ENCODE data around the gene EVA1A.
A peak's percentile ranks its signal among the peaks of the same experiment; 100 is the strongest.

The EVA1A gene

DNA sequence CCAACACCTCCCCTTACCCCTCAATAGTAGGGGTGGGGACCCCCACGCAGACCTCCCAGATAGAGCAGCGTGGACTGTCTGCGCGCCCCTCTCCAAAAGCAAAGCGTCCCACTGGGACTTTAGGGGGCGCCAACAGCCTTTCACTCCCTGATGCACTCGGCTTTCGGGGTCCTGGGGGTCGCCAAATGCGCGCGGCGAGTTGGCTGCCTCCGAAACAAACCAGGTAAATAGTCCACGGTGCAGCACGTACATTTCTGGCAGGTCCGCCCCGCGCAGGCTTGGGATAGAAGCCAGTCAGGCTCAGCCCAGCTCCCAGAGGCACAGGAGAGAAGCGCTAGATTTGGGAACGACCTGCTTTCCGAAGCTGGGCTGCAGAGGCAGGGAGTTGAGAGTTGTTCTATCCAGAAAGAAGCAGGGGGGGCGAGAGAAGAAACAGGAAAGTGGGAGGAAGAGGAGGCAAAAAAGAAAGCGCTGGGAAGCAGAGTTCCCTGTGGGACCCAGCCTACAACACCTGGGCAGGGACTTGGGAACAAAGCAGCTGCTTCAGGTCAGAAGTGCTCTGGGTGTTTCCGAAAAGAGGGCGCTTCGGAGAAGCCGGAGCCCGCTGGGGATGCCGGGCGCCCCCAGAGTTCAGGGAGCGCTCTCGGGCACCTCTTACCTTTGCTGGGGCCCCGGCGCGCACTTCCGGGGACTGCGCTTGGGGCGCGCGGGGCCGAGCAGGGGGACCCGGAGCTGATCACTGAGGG lies 544 bp downstream of the EVA1A start:
- Histone ChIP-seq H3K4me1 (ENCODE audit: insufficient read depth, low read length) (peaks cover 16% of the 10 kb centered on the region), H3K36me3 (ENCODE audit: insufficient read depth, low read length) (no peaks in the 10 kb centered on the region), H3K27ac (ENCODE audit: low read depth, low read length) (no peak overlapping the region), H3K27me3 (ENCODE audit: insufficient read depth, low read length) (peaks cover 47% of the 10 kb centered on the region), H3K9ac (ENCODE audit: low read depth, low read length) (peak overlapping the region; percentile 9), H3K9me3 (ENCODE audit: insufficient read depth, low read depth, low read length) (no peaks in the 10 kb centered on the region), H3K4me3 (ENCODE audit: low read length) (peak overlapping the region; percentile 62)
- WGBS: 2% methylated on average over 43 of the region's 43 CpGs

DNA sequence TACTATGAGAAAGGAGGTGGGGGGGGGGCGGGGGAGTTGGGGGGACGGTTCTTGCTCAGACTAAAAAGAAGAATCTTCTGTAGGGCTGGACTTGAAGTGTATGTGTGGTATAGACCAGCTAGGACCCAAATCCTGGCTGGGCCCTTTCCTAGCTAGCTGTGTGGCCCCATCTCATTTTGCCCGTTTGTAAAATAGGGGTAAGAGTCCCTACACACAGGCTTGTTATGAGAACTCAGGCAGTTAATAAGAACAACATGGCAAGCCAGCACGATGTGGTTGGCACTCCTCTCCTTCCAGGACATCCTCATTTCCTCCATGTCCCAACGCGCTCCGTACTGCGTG lies 1.1 kb downstream of the EVA1A start:
- Histone ChIP-seq H3K9me3 (ENCODE audit: insufficient read depth, low read depth, low read length) (no peaks in the 10 kb centered on the region), H3K27me3 (ENCODE audit: insufficient read depth, low read length) (peaks cover 47% of the 10 kb centered on the region), H3K4me3 (ENCODE audit: low read length) (peak overlapping the region; percentile 62), H3K27ac (ENCODE audit: low read depth, low read length) (no peak overlapping the region), H3K36me3 (ENCODE audit: insufficient read depth, low read length) (no peaks in the 10 kb centered on the region), H3K4me1 (ENCODE audit: insufficient read depth, low read length) (peaks cover 21% of the 10 kb centered on the region), H3K9ac (ENCODE audit: low read depth, low read length) (peak overlapping the region; percentile 9; the same call in 1 of the 2 replicates)
- 27% methylated on average over 8 of the region's 8 CpGs for WGBS

DNA sequence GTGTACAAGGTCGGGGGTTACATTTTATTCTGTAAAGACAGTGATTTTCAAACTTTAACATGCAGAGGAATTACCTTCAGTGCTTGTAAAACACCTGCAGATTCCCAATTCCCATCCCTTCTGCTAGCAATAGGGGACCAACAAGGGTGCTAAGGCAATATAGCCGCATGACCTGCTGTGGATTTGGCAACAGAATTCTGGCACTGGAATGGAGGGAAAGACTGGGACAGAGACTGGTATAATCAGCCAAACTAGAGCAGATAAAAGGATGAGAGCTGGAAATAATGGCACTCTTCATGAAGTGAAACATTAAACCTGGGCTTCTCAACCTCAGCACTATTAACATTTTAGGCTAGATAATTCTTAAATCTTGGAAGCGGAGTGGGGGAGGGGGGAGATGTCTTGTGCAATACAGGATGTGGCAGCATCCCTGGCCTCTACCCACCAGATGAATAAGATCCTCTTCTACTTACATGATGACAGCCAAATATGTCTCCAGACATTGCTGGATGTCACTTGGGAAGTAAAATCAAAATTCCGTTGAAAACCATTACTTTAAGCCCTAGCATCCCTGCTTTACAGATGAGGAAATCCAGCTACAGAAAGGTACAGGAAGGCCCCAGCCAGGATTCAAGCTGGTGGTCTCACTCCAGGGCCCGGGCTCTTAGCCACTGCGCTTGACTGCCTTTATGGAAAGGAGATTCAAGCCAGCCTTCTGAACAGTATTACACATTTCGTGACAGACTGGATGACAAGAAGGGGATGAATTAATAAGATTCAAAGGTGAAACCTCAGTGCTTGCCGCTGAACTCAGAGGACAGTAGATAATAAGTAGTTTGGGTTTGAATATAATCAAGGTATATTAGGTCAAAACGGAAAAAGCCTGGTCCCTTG lies 1.7 kb downstream of the EVA1A start:
- no peak overlapping the region for H3K27ac ChIP-seq (ENCODE audit: low read depth, low read length)
- no peaks in the 10 kb centered on the region for H3K9me3 ChIP-seq (ENCODE audit: insufficient read depth, low read depth, low read length)
- no peak overlapping the region for H3K4me3 ChIP-seq (ENCODE audit: low read length)
- no peaks in the 10 kb centered on the region for H3K36me3 ChIP-seq (ENCODE audit: insufficient read depth, low read length)
- WGBS: 85% methylated on average over 8 of the region's 9 CpGs
- peaks cover 47% of the 10 kb centered on the region for H3K27me3 ChIP-seq (ENCODE audit: insufficient read depth, low read length)
- H3K9ac ChIP-seq (ENCODE audit: low read depth, low read length): no peak overlapping the region
- H3K4me1 ChIP-seq (ENCODE audit: insufficient read depth, low read length): peaks cover 27% of the 10 kb centered on the region

DNA sequence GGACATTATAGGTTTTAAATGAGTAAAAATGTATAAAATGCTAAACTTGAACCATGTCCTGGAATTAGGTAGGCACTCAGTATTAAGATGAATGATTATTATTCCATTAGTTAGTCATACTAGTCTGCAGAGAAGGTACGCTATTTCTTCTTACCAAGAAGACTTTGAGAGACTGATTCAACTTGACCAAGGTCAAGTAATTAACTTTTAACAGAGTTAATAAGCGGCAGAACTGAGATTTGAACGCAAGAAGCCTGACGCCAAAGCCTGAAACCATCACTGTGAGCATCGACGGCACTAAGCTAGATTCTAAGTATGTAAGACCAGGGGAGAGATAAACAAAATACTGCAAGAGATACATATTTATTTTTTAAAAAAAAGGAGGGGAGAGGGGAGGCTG lies 2.6 kb downstream of the EVA1A start:
- WGBS: 96% methylated on average over 6 of the region's 6 CpGs

DNA sequence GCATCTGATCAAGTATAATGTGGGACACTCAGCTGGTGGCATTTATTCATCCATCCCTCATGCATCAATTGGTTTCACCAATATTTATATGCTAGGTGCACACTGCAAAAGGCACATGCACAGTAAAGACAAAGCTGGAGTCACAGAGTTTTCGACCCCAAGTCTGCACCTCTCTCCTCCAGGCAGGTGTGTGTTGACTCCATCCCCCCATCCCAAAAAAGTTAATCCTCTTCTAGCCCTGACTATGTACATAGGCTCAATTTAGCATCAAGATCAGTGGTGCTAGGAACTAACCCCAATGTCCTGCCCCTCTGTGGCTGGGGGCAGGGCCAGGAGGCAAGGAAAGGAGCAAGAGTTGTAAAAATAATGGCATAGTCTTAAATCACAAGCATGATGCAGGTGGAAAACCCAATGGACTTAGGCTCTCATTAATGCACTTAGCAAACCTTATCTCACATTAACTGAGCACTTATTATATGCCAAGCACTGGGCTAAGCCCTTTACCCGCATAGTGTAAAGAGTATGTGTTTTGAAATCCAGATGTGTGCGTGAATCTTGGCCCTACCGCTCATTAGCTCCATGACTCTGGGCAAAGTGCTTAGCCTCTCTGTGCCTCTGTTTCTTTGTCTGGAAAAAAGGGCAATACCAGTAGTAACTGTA lies 3.1 kb downstream of the EVA1A start:
- WGBS: 92% methylated on average over 4 of the region's 4 CpGs
- Histone ChIP-seq H3K9ac (ENCODE audit: low read depth, low read length) (no peak overlapping the region), H3K4me3 (ENCODE audit: low read length) (no peak overlapping the region), H3K27me3 (ENCODE audit: insufficient read depth, low read length) (peaks cover 37% of the 10 kb centered on the region), H3K27ac (ENCODE audit: low read depth, low read length) (no peak overlapping the region), H3K36me3 (ENCODE audit: insufficient read depth, low read length) (no peaks in the 10 kb centered on the region), H3K4me1 (ENCODE audit: insufficient read depth, low read length) (peaks cover 34% of the 10 kb centered on the region), H3K9me3 (ENCODE audit: insufficient read depth, low read depth, low read length) (no peaks in the 10 kb centered on the region)

More for the DNA sequence above, 2.6 kb downstream of the EVA1A start:
- no peaks in the 10 kb centered on the region for H3K9me3 ChIP-seq (ENCODE audit: insufficient read depth, low read depth, low read length)
- H3K36me3 ChIP-seq (ENCODE audit: insufficient read depth, low read length): no peaks in the 10 kb centered on the region
- peaks cover 34% of the 10 kb centered on the region for H3K4me1 ChIP-seq (ENCODE audit: insufficient read depth, low read length)
- no peak overlapping the region for H3K4me3 ChIP-seq (ENCODE audit: low read length)
- peaks cover 43% of the 10 kb centered on the region for H3K27me3 ChIP-seq (ENCODE audit: insufficient read depth, low read length)
- H3K9ac ChIP-seq (ENCODE audit: low read depth, low read length): no peak overlapping the region
- H3K27ac ChIP-seq (ENCODE audit: low read depth, low read length): no peak overlapping the region

DNA sequence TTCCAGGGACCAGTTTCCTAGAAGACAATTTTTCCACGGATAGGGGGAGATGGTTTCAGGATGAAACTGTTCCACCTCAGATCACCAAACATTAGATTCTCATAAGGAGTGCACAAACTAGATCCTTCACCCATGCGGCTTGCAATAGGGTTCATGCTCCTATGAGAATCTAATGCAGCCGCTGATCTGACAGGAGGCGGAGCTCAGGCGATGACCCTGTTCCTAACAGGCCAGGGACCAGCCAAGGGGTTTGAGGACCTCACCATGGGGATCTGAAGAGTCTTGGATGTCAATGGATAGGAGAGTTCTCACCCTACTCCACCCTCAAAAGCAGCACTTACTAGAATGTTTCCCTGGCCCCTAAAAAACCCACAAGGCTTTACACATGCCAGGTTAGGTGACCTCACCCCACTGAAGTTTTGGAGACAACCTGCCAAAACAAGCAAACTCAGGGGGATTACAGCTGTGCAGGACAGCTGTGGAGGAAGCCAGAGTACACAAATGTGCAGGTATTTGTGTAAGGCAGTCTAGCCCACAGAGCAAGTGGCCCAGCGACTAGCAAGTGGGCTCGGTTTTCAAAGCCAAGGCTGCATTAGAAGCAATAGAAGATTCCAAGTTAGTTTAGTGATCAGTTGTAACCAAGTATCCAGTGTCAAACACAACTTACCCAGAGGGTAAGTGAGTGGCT lies 3.9 kb downstream of the EVA1A start:
- no peak overlapping the region for H3K4me3 ChIP-seq (ENCODE audit: low read length)
- H3K4me1 ChIP-seq (ENCODE audit: insufficient read depth, low read length): peaks cover 33% of the 10 kb centered on the region
- no peak overlapping the region for H3K27ac ChIP-seq (ENCODE audit: low read depth, low read length)
- no peaks in the 10 kb centered on the region for H3K9me3 ChIP-seq (ENCODE audit: insufficient read depth, low read depth, low read length)
- H3K9ac ChIP-seq (ENCODE audit: low read depth, low read length): no peak overlapping the region
- 97% methylated on average over 7 of the region's 7 CpGs for WGBS
- no peaks in the 10 kb centered on the region for H3K36me3 ChIP-seq (ENCODE audit: insufficient read depth, low read length)
- H3K27me3 ChIP-seq (ENCODE audit: insufficient read depth, low read length): peaks cover 30% of the 10 kb centered on the region

DNA sequence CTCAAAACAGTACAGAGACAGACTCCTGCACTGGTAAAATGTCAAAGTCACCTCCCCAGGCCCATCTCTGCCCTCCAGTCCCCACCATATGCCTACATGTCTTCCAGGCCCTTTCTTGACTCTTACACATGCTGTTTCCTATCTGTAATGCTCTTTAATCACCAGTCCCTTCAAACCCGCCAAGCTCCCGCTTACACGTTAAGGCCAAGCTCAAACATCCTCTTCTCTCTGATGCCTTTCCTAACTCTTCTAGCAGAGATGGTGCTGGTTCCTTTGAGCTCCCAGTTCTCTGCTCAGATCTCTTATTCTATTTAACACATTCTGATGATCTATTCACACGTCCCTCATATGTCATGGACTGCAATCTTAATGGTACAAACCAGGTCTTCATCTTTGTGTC lies 5.0 kb downstream of the EVA1A start:
- peaks cover 26% of the 10 kb centered on the region for H3K4me1 ChIP-seq (ENCODE audit: insufficient read depth, low read length)
- peaks cover 20% of the 10 kb centered on the region for H3K27me3 ChIP-seq (ENCODE audit: insufficient read depth, low read length)
- WGBS: 82% methylated on average over 4 of the region's 4 CpGs
- H3K36me3 ChIP-seq (ENCODE audit: insufficient read depth, low read length): no peaks in the 10 kb centered on the region
- H3K27ac ChIP-seq (ENCODE audit: low read depth, low read length): no peak overlapping the region
- no peaks in the 10 kb centered on the region for H3K9me3 ChIP-seq (ENCODE audit: insufficient read depth, low read depth, low read length)
- no peak overlapping the region for H3K9ac ChIP-seq (ENCODE audit: low read depth, low read length)
- no peak overlapping the region for H3K4me3 ChIP-seq (ENCODE audit: low read length)

DNA sequence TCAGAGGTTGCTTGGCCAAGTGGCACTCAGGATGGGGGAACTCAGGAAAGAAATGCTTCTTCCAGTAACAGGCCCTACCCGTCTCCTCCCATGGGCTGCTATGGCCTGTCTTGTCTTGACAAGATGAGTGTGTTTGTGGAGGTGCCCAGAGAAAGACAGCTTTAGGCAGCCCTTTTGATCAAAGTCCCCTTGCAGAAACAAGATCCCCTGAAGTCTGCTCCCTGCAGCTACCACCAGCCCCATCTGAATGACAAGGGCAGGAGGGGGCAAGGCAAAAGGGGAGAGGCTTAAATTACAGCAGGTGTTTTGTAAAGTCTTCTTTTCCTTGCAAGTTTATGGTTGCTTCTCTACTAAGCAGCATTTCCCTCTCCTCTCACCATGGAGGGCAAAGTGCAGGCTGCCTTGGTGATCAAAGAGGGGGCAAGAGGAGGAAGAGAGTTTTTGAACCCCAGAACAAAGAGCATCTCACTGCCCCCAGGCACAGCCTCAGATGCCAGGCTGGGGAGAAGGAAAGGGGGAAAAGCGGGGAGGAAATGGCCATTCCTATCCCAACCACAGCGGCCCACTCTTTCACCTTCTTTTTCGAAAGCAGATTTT lies 6.7 kb downstream of the EVA1A start:
- Histone ChIP-seq H3K9me3 (ENCODE audit: insufficient read depth, low read depth, low read length) (no peaks in the 10 kb centered on the region), H3K27me3 (ENCODE audit: insufficient read depth, low read length) (peaks cover 6% of the 10 kb centered on the region), H3K4me3 (ENCODE audit: low read length) (no peak overlapping the region), H3K36me3 (ENCODE audit: insufficient read depth, low read length) (no peaks in the 10 kb centered on the region), H3K27ac (ENCODE audit: low read depth, low read length) (no peak overlapping the region), H3K9ac (ENCODE audit: low read depth, low read length) (no peak overlapping the region), H3K4me1 (ENCODE audit: insufficient read depth, low read length) (peaks cover 26% of the 10 kb centered on the region)
- 85% methylated on average over 3 of the region's 4 CpGs for WGBS

DNA sequence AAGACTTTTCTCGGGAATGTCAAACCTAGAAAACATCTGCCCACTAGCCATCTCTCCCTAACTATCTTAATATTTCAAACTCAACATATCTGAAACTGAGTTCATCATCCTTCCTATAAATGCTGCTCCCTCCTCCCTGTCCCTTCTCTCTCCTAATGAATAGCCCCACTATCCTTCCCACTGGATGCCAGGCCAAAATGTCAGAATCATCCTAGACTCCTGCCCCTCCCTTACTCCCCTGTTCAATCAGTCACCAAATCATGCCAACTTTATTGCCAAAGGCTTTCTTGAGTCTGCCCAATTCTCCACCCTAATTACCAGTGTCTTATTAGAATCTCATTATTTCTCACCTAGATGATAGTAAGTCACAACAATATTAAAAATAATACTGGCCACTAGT lies 8.5 kb downstream of the EVA1A start:
- no peaks in the 10 kb centered on the region for H3K9me3 ChIP-seq (ENCODE audit: insufficient read depth, low read depth, low read length)
- no peak overlapping the region for H3K9ac ChIP-seq (ENCODE audit: low read depth, low read length)
- H3K4me1 ChIP-seq (ENCODE audit: insufficient read depth, low read length): peaks cover 26% of the 10 kb centered on the region
- WGBS: 95% methylated on average over 1 of the region's 1 CpG
- no peaks in the 10 kb centered on the region for H3K36me3 ChIP-seq (ENCODE audit: insufficient read depth, low read length)
- no peaks in the 10 kb centered on the region for H3K27me3 ChIP-seq (ENCODE audit: insufficient read depth, low read length)
- no peak overlapping the region for H3K4me3 ChIP-seq (ENCODE audit: low read length)
- H3K27ac ChIP-seq (ENCODE audit: low read depth, low read length): no peak overlapping the region

DNA sequence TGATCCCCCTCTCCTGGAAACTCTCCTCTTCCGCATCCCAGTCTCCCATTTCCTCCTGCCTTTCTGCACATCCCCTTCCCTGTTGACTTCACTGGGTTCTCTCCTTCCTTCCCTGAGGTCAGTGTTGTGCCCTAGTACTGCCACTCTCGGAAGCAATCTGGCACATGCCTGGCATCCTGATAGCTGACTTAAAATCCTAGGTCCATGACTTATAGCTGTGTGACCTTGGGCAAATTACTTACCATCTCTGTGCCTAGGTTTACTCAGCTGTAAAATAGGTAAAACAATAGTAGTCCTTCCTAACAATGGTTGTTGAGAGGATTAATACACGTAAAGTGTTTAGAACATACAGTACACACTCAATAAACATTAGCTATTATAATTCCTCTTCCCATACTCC lies 9.3 kb downstream of the EVA1A start:
- peaks cover 26% of the 10 kb centered on the region for H3K4me1 ChIP-seq (ENCODE audit: insufficient read depth, low read length)
- H3K27ac ChIP-seq (ENCODE audit: low read depth, low read length): no peak overlapping the region
- no peaks in the 10 kb centered on the region for H3K36me3 ChIP-seq (ENCODE audit: insufficient read depth, low read length)
- H3K4me3 ChIP-seq (ENCODE audit: low read length): no peak overlapping the region
- 94% methylated on average over 3 of the region's 3 CpGs for WGBS
- H3K9ac ChIP-seq (ENCODE audit: low read depth, low read length): no peak overlapping the region
- H3K9me3 ChIP-seq (ENCODE audit: insufficient read depth, low read depth, low read length): no peaks in the 10 kb centered on the region
- H3K27me3 ChIP-seq (ENCODE audit: insufficient read depth, low read length): no peaks in the 10 kb centered on the region

All from HUES64 (cell line).